GM21390 (cell line): ENCODE data around the gene MRPL34.

Source experiments
- ATAC-seq: cut with Tn5 transposase; IDR thresholded peaks from one replicate; pipeline ENCODE4 v1.9.1; 2021; ENCODE audit not compliant: unreplicated experiment

Gene MRPL34

GRCh38 chr19:17340302-17340870 is 34.7 kb downstream of the MRPL34 start:
- ATAC-seq, result no peak

- ATAC-seq, result no peak
Observed at GRCh38 chr19:17340871-17341357, 35.2 kb downstream of the MRPL34 start.

- no peak for ATAC-seq
Observed at GRCh38 chr19:17341386-17341785, 35.7 kb downstream of the MRPL34 start.

GRCh38 chr19:17341845-17342244 is 36.2 kb downstream of the MRPL34 start:
- no peak for ATAC-seq

GRCh38 chr19:17346109-17346671 is 40.5 kb downstream of the MRPL34 start:
- no peak for ATAC-seq

GRCh38 chr19:17347361-17347760 is 41.7 kb downstream of the MRPL34 start:
- ATAC-seq, result no peak

- ATAC-seq, result no peak
Observed at GRCh38 chr19:17347877-17348276, 42.2 kb downstream of the MRPL34 start.

- ATAC-seq, result no peak
Observed at GRCh38 chr19:17348700-17349099, 43.0 kb downstream of the MRPL34 start.

- ATAC-seq, result no peak
Observed at GRCh38 chr19:17351815-17352435, 46.3 kb downstream of the MRPL34 start.

GRCh38 chr19:17352608-17353280 is 47.1 kb downstream of the MRPL34 start:
- no peak for ATAC-seq

GRCh38 chr19:17353386-17353785 is 47.7 kb downstream of the MRPL34 start:
- no peak for ATAC-seq
